Measurements from ENCODE around the gene HIPK2.

DNA sequence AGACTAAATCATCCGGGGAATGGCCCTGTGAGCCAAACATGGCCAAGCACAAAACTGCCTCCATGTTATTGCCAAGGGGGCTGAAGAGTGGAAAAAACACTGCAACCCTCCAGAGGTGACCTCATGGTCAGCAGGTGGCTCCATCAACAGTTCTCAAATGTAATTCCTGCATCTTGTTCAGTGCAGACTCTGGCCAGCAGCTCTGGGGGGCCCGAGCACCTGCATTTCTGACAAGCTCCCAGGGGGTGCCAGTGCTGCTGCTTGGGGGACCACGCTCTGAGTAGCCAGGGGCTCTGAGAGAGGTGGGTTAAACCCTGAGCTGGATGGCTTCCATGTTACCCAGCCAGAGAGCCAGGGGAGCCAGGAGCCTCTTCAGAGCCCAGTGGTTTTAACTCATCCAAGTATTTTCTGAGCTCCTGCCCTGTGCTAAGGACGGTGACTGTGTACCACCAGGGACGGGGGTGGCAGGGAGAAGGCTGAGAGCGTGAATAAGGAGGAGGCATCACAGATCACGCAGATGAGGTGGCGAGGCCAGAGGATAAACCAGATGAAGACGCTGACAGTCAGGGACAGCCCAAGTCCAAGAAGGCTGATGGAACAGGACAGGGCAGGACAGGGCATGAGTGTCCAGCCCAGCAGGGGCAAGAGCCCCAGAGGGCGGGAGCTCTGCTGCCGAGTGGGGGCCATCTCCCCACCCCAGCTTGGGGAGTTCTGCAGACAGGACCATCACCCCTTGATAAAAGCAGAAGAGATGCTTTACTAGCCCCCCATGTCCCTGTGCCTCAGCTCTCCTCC lies 201.4 kb downstream of the HIPK2 start:
- TF ChIP-seq, protein P1, sequence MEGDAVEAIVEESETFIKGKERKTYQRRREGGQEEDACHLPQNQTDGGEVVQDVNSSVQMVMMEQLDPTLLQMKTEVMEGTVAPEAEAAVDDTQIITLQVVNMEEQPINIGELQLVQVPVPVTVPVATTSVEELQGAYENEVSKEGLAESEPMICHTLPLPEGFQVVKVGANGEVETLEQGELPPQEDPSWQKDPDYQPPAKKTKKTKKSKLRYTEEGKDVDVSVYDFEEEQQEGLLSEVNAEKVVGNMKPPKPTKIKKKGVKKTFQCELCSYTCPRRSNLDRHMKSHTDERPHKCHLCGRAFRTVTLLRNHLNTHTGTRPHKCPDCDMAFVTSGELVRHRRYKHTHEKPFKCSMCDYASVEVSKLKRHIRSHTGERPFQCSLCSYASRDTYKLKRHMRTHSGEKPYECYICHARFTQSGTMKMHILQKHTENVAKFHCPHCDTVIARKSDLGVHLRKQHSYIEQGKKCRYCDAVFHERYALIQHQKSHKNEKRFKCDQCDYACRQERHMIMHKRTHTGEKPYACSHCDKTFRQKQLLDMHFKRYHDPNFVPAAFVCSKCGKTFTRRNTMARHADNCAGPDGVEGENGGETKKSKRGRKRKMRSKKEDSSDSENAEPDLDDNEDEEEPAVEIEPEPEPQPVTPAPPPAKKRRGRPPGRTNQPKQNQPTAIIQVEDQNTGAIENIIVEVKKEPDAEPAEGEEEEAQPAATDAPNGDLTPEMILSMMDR (IDR thresholded peaks at IDR 0.05): no peak
- no peak for TF ChIP-seq POLR2A (IDR thresholded peaks at IDR 0.05)
